K562 (cell line): ENCODE results near the gene TBC1D16. TPM values are rescaled to one million over a fixed set of nuclear protein-coding genes. Genes with fewer than 3 reads are reported as not detected.

Experiments
- ATAC-seq: fragments of 200-7000 bp; cut with Tn5 transposase; 3 replicates; pipeline ENCODE4 v1.9.1; 2020; ENCODE audit warnings: moderate library complexity
- BruUV-seq: library from RNA; stranded (reverse); fragments of 400-500 nt; replicated peaks from 2 replicates; lab custom pipeline; 2021; lab: Mats Ljungman, UMichigan
- CTCF ChIA-PET: fragments of 300-600 bp; formaldehyde crosslinking; extraction: SDS; loops from one replicate; lab custom pipeline; 2021; ENCODE audit warnings: low intra/inter-chr PET ratio; lab: Yijun Ruan, JAX
- POLR2A ChIA-PET: fragments of 300-600, 350-650 bp; sonication (Branson Sonifier 250); formaldehyde crosslinking; extraction: SDS; loops from one replicate; lab custom pipeline; 2021; ENCODE audit warnings: antibody characterized with exemption, inconsistent platforms; lab: Yijun Ruan, JAX
- DNase-seq, 4 experiments: peaks; one replicate each; pipeline versions ENCODE4 v3.0.0 to v3.0.0-alpha.2; 2011 to 2018; ENCODE audit warnings: low spot score in 3 of 4, mixed read lengths in 3 of 4; ENCODE audit errors: extremely low read depth in 1 of 4
- FAIRE-seq: peaks from 2 replicates; lab custom pipeline; 2011; peaks lifted over from hg19 to GRCh38; lab: Jason Lieb, UNC
- H2AFZ ChIP-seq: 2 replicates; pipeline ENCODE4 v1.6.0; 2011; ENCODE audit warnings: low read depth, low read length, control low read depth, inconsistent platforms
- H3K27ac ChIP-seq: fragments of 200-600 bp; 3 replicates; pipeline ENCODE4 v1.8.0; 2011; ENCODE audit warnings: low read depth, mild to moderate bottlenecking, control low read depth, inconsistent platforms, low read length, moderate library complexity, mixed read lengths; ENCODE audit errors: extremely low read depth
- H3K27me3 ChIP-seq, 2 experiments: fragments of 300-600 bp in 1 of 2; 2 replicates in 1 of 2; 3 replicates in 1 of 2; pipeline versions ENCODE4 v1.6.0 to v1.8.0; 2011; ENCODE audit warnings: inconsistent platforms in 2 of 2, low read length in 2 of 2, mild to moderate bottlenecking in 1 of 2, mixed read lengths in 1 of 2, moderate library complexity in 1 of 2; ENCODE audit not compliant: control insufficient read depth in 2 of 2, insufficient read depth in 2 of 2
- H3K36me3 ChIP-seq: fragments of 300-600 bp; 3 replicates; pipeline ENCODE4 v1.8.0; 2011; ENCODE audit warnings: mild to moderate bottlenecking, low read length, inconsistent platforms; ENCODE audit not compliant: control insufficient read depth, insufficient read depth
- H3K4me1 ChIP-seq, 2 experiments: fragments of 200-600 bp in 1 of 2; replicated peaks in 1 of 2; 2 replicates in 1 of 2; 3 replicates in 1 of 2; pipeline versions ENCODE4 v1.5.1 to v1.8.0; 2011; ENCODE audit warnings: inconsistent platforms in 2 of 2, low read length in 2 of 2, mild to moderate bottlenecking in 1 of 2, mixed read lengths in 1 of 2, moderate library complexity in 1 of 2; ENCODE audit not compliant: control insufficient read depth in 2 of 2, insufficient read depth in 2 of 2
- H3K4me2 ChIP-seq: 2 replicates; pipeline ENCODE4 v1.6.1; 2011; ENCODE audit warnings: low read length, control low read depth, inconsistent platforms, mixed read lengths; ENCODE audit not compliant: insufficient read depth
- H3K4me3 ChIP-seq: fragments of 200-600 bp; sonication (generic), shearing (Covaris generic); 2 replicates; pipeline ENCODE4 v1.5.1; 2016; ENCODE audit warnings: control low read depth, inconsistent platforms
- H3K79me2 ChIP-seq: fragments of 200-600 bp; 3 replicates; pipeline ENCODE4 v1.8.0; 2011; ENCODE audit warnings: low read length, inconsistent platforms; ENCODE audit not compliant: control insufficient read depth, insufficient read depth
- H3K9ac ChIP-seq, 2 experiments: 2 replicates each; pipeline versions ENCODE4 v1.6.0 to v1.6.1; 2011; ENCODE audit warnings: low read depth in 2 of 2, low read length in 2 of 2, control low read depth in 1 of 2, inconsistent platforms in 1 of 2, mild to moderate bottlenecking in 1 of 2, mixed read lengths in 1 of 2; ENCODE audit not compliant: insufficient read depth in 1 of 2
- H3K9me1 ChIP-seq: one replicate; pipeline ENCODE4 v1.6.0; 2011; ENCODE audit warnings: inconsistent platforms, mild to moderate bottlenecking, low read length, moderate library complexity; ENCODE audit not compliant: control insufficient read depth, insufficient read depth
- H3K9me3 ChIP-seq: replicated peaks from 2 replicates; pipeline ENCODE4 v1.5.1; 2011; ENCODE audit warnings: low read depth, low read length, inconsistent platforms; ENCODE audit not compliant: control insufficient read depth, insufficient read depth
- H4K20me1 ChIP-seq: replicated peaks from 2 replicates; pipeline ENCODE4 v1.6.1; 2011; ENCODE audit warnings: low read length, inconsistent platforms, mixed read lengths; ENCODE audit not compliant: control insufficient read depth, insufficient read depth
- CBX2 ChIP-seq: fragments of 200-600 bp; sonication (generic); IDR thresholded peaks from one replicate; pipeline ENCODE4 v1.6.1; 2012; ENCODE audit warnings: mild to moderate bottlenecking, low read length, inconsistent platforms; ENCODE audit not compliant: insufficient read depth, poor library complexity, severe bottlenecking
- EZH2 ChIP-seq: IDR thresholded peaks from 2 replicates; pipeline ENCODE4 v1.6.1; 2012; ENCODE audit warnings: low read depth, mild to moderate bottlenecking, inconsistent platforms, low read length, borderline replicate concordance
- SAFB ChIP-seq: fragments of 200-400 bp; formaldehyde crosslinking; IDR thresholded peaks from 2 replicates; pipeline ENCODE4 v1.6.1; 2017; ENCODE audit warnings: low read depth, low read length, borderline replicate concordance
- SPI1 ChIP-seq: IDR thresholded peaks from 2 replicates; pipeline ENCODE4 v1.6.1; 2011; ENCODE audit warnings: low read depth, low read length, control low read depth, borderline replicate concordance
- ZNF184 ChIP-seq: sonication (generic); formaldehyde crosslinking; IDR thresholded peaks from 2 replicates; pipeline ENCODE4 v1.5.0; 2020; ENCODE audit warnings: missing genetic modification reagents
- WGBS: fragments of 100-300 bp; shearing (Covaris generic); methylation state at CpG from one replicate; pipeline ENCODE4 v1.1.6; 2016; ENCODE audit warnings: low coverage, mixed read lengths; ENCODE audit not compliant: insufficient coverage; ENCODE audit errors: missing lambda C conversion rate; 5-methylcytosine and 5-hydroxymethylcytosine counted together
- in situ Hi-C: fragments of 300-500 bp; cut with MboI; formaldehyde crosslinking; loops from 4 replicates; pipeline ENCODE4 v1.15.0; 2018; ENCODE audit warnings: inconsistent platforms, mixed read lengths
- intact Hi-C: fragments of 100-400 bp; cut with micrococcal nuclease; formaldehyde crosslinking; loops from 2 replicates; pipeline ENCODE4 v1.14.2; 2022
- polyA plus RNA-seq, 8 experiments: library from polyadenylated mRNA; depleted of rRNA in 4 of 8; stranded (reverse) in 5 of 8; unstranded in 3 of 8; fragments of >200 nt; fragmentation: Nextera tagmentation in 2 of 8; fragmentation: Illumina TruSeq in 1 of 8; extraction: Ambion mirVana in 2 of 8; extraction: Trizol in 1 of 8; gene quantifications; 2 replicates each; pipeline versions ENCODE4 v1.2.1 to v1.2.3, GENCODE V29; 2011 to 2014; ENCODE audit warnings: inconsistent platforms in 1 of 8, missing spikeins in 1 of 8
- total RNA-seq, 7 experiments: library from RNA; depleted of rRNA in 6 of 7; stranded (reverse); fragments of >200 nt in 6 of 7; fragmentation: Illumina TruSeq in 2 of 7; extraction: Trizol in 2 of 7; gene quantifications; 2 replicates each; pipeline versions ENCODE4 v1.2.1 to v1.2.3, GENCODE V29; 2011 to 2021; ENCODE audit warnings: low replicate concordance in 1 of 7

TBC1D16 gene
- total and polyA plus RNA-seq, 9 of the 15 experiments (the other 6 are each of a cell fraction or from before 2014, with no cell fraction given): 0.01 to 0.20 (median 0.03) TPM; not detected in 1

GRCh38 chr17:80034791-80035686, 633 bp downstream of the TBC1D16 start:
- DNase-seq (no peak), FAIRE-seq (peak; percentile 58), ATAC-seq (no peak)
- H3K4me1 ChIP-seq: peaks cover 0 to 21% of the 10 kb centered on the region in 2 experiments; a peak in 3 of 5 replicates
- H3K27me3 ChIP-seq: peaks cover 53 to 68% of the 10 kb centered on the region in 2 experiments
- no peaks in the 10 kb centered on the region for H3K79me2 ChIP-seq
- H3K9ac ChIP-seq: peak overlapping the region in 1 of 2 experiments; percentile 84; a peak in 2 of 4 replicates
- in situ Hi-C loops: no loop called here
- H3K36me3 ChIP-seq: no peaks in the 10 kb centered on the region
- no peak overlapping the region for H3K4me2 ChIP-seq
- peaks cover 5% of the 10 kb centered on the region for H3K9me1 ChIP-seq
- H2AFZ ChIP-seq: no peak overlapping the region
- H3K4me3 ChIP-seq: peak overlapping the region; percentile 22
- no peaks in the 10 kb centered on the region for H3K9me3 ChIP-seq
- ChIA-PET CTCF (no interaction called here), POLR2A (no interaction called here)
- TF ChIP-seq CBX2 (peak; percentile 93), SPI1 (0 out of 2 replicates have a peak, but pooled peaks have one; percentile 21), SAFB (no peak), ZNF184 (no peak), EZH2 (peak; percentile 24)
- no peak overlapping the region for H3K27ac ChIP-seq
- 14% methylated on average over 35 of the region's 55 CpGs for WGBS
- H4K20me1 ChIP-seq: peaks cover 5% of the 10 kb centered on the region
- TSS peak; percentile 62 for BruUV-seq
- intact Hi-C loops: no loop called here
